Measurements from ENCODE around the gene CHIA. TPM values are rescaled to one million over a fixed set of nuclear protein-coding genes. Genes with fewer than 3 reads are reported as not detected.

The CHIA gene
- total RNA-seq, 2 donors from 2014 or later: not detected

DNA sequence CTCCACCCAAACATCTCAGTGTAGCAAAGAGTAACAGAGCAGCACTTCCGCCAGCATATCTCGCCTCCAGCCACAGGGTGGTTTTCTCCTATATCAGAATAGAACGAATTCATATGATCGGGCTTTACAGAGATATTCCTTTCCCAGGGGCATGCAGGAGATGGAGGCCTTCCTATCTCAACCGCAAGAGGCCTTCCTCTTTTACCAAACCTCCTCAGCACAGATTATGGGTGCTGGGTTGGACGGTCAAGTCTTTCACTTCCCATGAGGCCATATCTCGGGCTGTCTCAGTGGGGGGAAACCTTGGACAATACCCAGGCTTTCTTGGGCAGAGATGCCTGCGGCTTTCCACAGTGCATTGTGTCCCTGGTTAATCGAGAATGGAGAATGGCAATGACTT lies 71.1 kb downstream of the CHIA start:
- ATAC-seq (ENCODE audit: insufficient number of reproducible peaks, low FRiP score, low read depth) (no peak), DNase-seq (ENCODE audit: low spot score) (no peak)
- H3K36me3 ChIP-seq: no peaks in the 10 kb centered on the region
- no peak overlapping the region for H3K4me3 ChIP-seq
- H3K4me1 ChIP-seq (ENCODE audit: control insufficient read depth in 1 of 2, low read depth in 2 of 2): peaks cover 2 to 5% of the 10 kb centered on the region in 2 donors
- peaks cover 6% of the 10 kb centered on the region for H3K27me3 ChIP-seq (replicated peaks; ENCODE audit: insufficient read depth)
- H3K9me3 ChIP-seq: no peaks in the 10 kb centered on the region
- no peak overlapping the region for H3K27ac ChIP-seq
- TF ChIP-seq, protein P1, sequence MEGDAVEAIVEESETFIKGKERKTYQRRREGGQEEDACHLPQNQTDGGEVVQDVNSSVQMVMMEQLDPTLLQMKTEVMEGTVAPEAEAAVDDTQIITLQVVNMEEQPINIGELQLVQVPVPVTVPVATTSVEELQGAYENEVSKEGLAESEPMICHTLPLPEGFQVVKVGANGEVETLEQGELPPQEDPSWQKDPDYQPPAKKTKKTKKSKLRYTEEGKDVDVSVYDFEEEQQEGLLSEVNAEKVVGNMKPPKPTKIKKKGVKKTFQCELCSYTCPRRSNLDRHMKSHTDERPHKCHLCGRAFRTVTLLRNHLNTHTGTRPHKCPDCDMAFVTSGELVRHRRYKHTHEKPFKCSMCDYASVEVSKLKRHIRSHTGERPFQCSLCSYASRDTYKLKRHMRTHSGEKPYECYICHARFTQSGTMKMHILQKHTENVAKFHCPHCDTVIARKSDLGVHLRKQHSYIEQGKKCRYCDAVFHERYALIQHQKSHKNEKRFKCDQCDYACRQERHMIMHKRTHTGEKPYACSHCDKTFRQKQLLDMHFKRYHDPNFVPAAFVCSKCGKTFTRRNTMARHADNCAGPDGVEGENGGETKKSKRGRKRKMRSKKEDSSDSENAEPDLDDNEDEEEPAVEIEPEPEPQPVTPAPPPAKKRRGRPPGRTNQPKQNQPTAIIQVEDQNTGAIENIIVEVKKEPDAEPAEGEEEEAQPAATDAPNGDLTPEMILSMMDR (IDR thresholded peaks at IDR 0.05): no peak

DNA sequence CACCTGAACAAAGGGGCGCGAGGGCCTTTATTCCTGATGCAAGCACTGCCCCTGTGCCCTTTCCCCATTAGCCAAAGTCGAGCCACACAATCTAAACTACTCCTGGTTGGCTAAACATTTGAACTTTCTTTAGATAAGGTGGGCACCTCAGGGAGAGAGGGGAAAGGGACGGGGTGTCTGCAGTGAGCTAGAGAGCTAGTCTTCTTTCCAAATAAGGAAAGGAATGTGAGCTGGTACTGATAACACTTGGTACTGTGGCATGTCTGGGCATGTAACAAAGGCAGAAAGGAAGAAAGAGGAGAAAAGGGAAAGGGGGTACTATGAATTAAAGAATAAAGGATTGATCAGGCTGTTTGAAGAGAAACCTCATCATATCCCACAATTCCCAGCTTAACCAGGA lies 74.0 kb downstream of the CHIA start:
- Histone ChIP-seq H3K4me1 (ENCODE audit: control insufficient read depth in 1 of 2, low read depth in 2 of 2) (peaks cover 2 to 5% of the 10 kb centered on the region in 2 donors), H3K27ac (no peak overlapping the region), H3K27me3 (replicated peaks; ENCODE audit: insufficient read depth) (no peaks in the 10 kb centered on the region), H3K9me3 (no peaks in the 10 kb centered on the region), H3K36me3 (no peaks in the 10 kb centered on the region), H3K4me3 (no peak overlapping the region)
- DNase-seq (ENCODE audit: low spot score) (no peak), ATAC-seq (ENCODE audit: insufficient number of reproducible peaks, low FRiP score, low read depth) (no peak)
- TF ChIP-seq, protein P1 (IDR thresholded peaks at IDR 0.05): no peak

- DNase-seq (ENCODE audit: low spot score) (no peak), ATAC-seq (ENCODE audit: insufficient number of reproducible peaks, low FRiP score, low read depth) (no peak)
- Histone ChIP-seq H3K9me3 (no peaks in the 10 kb centered on the region), H3K4me1 (ENCODE audit: control insufficient read depth in 1 of 2, low read depth in 2 of 2) (peaks cover 2 to 5% of the 10 kb centered on the region in 2 donors), H3K4me3 (no peak overlapping the region), H3K27ac (no peak overlapping the region), H3K36me3 (no peaks in the 10 kb centered on the region), H3K27me3 (replicated peaks; ENCODE audit: insufficient read depth) (no peaks in the 10 kb centered on the region)
- TF ChIP-seq, protein P1 (IDR thresholded peaks at IDR 0.05): no peak
These were observed 75.6 kb downstream of the CHIA start for GRCh38 chr1:111366256-111366655.

DNA sequence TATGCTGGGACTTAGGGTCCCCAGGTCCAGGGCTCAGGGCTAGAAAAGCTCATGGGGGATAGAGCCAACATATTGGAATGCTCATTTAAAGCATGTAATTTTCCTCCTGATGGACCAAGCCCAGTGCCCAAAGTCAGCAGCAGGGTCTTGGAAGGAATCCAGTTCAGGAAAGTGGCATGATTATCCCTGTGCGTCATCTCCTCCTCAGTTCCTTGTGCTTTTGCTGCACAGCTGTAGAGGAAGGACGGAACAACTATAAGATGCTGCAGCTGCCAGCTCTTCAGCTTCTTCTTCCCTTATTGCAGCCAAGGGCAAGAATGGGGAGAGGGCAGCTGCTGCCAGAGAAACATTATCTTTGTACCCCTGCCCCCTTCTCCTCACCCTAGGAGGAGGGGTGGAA lies 78.5 kb downstream of the CHIA start:
- H3K27me3 ChIP-seq (replicated peaks; ENCODE audit: insufficient read depth): no peaks in the 10 kb centered on the region
- ATAC-seq (ENCODE audit: insufficient number of reproducible peaks, low FRiP score, low read depth): no peak
- H3K36me3 ChIP-seq: no peaks in the 10 kb centered on the region
- DNase-seq (ENCODE audit: low spot score): no peak
- no peaks in the 10 kb centered on the region for H3K9me3 ChIP-seq
- H3K4me1 ChIP-seq (ENCODE audit: control insufficient read depth in 1 of 2, low read depth in 2 of 2): peaks cover 2 to 5% of the 10 kb centered on the region in 2 donors
- TF ChIP-seq, protein P1 (IDR thresholded peaks at IDR 0.05): no peak
- H3K4me3 ChIP-seq: no peak overlapping the region
- H3K27ac ChIP-seq: no peak overlapping the region

GRCh38 chr1:111369645-111370044 lies 79.0 kb downstream of the CHIA start:
- Histone ChIP-seq H3K36me3 (no peaks in the 10 kb centered on the region), H3K27ac (no peak overlapping the region), H3K4me1 (ENCODE audit: control insufficient read depth in 1 of 2, low read depth in 2 of 2) (peaks cover 2 to 4% of the 10 kb centered on the region in 2 donors), H3K27me3 (replicated peaks; ENCODE audit: insufficient read depth) (no peaks in the 10 kb centered on the region), H3K9me3 (no peaks in the 10 kb centered on the region), H3K4me3 (no peak overlapping the region)
- DNase-seq (ENCODE audit: low spot score) (no peak), ATAC-seq (ENCODE audit: insufficient number of reproducible peaks, low FRiP score, low read depth) (no peak)
- TF ChIP-seq, protein P1 (IDR thresholded peaks at IDR 0.05): no peak

Other genes with a start within 250 kb of the CHIA start
- 10 to 100 TPM; 27.7 to 50.8 TPM for gene DRAM2, start 150.8 kb upstream of the CHIA start, total RNA-seq
- gene CEPT1, start 150.6 kb upstream of the CHIA start, total RNA-seq: 10 to 100 TPM; 31.0 to 33.5 TPM
- 10 to 100 TPM; 15.8 to 19.8 TPM for gene DENND2D, start 90.2 kb upstream of the CHIA start, total RNA-seq
- gene CHI3L2, start 63.1 kb upstream of the CHIA start, total RNA-seq: 1 to 10 TPM; 2.2 to 5.9 TPM
- gene OVGP1, start 136.9 kb downstream of the CHIA start, total RNA-seq: 10 to 100 TPM in 1 of 2 donors, 1 to 10 TPM in 1; 1.6 to 11.5 TPM
- gene WDR77, start 158.4 kb downstream of the CHIA start, total RNA-seq: 10 to 100 TPM; 24.9 to 40.6 TPM
- gene ATP5PB, start 158.6 kb downstream of the CHIA start, total RNA-seq: 10 to 100 TPM; 92.1 to 99.9 TPM
- gene C1orf162, start 183.1 kb downstream of the CHIA start, total RNA-seq: 10 to 100 TPM; 27.5 to 31.4 TPM
- 10 to 100 TPM in 1 of 2 donors, 1 to 10 TPM in 1; 6.2 to 29.5 TPM for gene ADORA3, start 212.8 kb downstream of the CHIA start, total RNA-seq
- gene TMIGD3, start 212.8 kb downstream of the CHIA start, total RNA-seq: 10 to 100 TPM in 1 of 2 donors, 1 to 10 TPM in 1; 4.7 to 20.0 TPM

Data from thoracic aorta (tissue), 2 donors.